Kidney epithelial cell (primary cell): ENCODE data around the gene SH3RF2. TPM values are rescaled to one million over a fixed set of nuclear protein-coding genes. Genes with fewer than 3 reads are reported as not detected.

Experiments
- DNase-seq: peaks from one replicate; pipeline ENCODE4 v3.0.0-alpha.2; 2010; ENCODE audit warnings: low read depth
- H3K27me3 ChIP-seq: 2 replicates; pipeline ENCODE4 v1.6.0; 2011; ENCODE audit warnings: low read length; ENCODE audit not compliant: control insufficient read depth, insufficient read depth
- H3K36me3 ChIP-seq: 2 replicates; pipeline ENCODE4 v1.5.1; 2011; ENCODE audit warnings: low read length; ENCODE audit not compliant: control insufficient read depth, insufficient read depth
- H3K4me3 ChIP-seq: 2 replicates; pipeline ENCODE4 v1.5.1; 2011; ENCODE audit warnings: low read depth, mild to moderate bottlenecking, control low read depth, low read length
- CTCF ChIP-seq: IDR thresholded peaks from 2 replicates; pipeline ENCODE4 v1.5.1; 2011; ENCODE audit warnings: mild to moderate bottlenecking, moderate library complexity, low read length, control low read depth, inconsistent platforms; ENCODE audit not compliant: insufficient read depth, poor library complexity, severe bottlenecking
- total RNA-seq: library from RNA; depleted of rRNA; stranded (reverse); fragments of >200 nt; gene quantifications from 2 replicates; pipeline ENCODE4 v1.2.3, GENCODE V29; 2015

The SH3RF2 gene
- total RNA-seq, 1 donor from 2014 or later: 10.3 TPM

DNA sequence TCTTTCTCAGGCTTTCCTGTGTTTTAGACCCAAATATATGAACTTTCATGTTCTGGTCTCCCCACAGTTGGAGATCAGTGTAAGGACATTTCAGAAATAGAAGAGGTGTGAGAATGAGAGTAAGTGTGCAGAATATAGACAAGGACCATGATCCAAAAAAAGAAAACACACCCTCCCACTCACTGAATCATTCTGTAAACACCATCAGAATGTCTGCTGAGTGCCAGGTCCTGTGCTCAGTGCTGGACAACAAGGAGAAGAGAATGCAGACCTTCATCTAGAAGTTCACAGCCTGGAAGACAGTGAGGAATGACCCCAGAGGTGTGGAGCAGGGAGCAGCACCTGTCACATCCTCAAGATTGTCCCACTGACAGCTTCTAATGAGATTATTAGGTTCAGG lies 19.1 kb upstream of the SH3RF2 start:
- Histone ChIP-seq H3K4me3 (no peak overlapping the region), H3K27me3 (no peaks in the 10 kb centered on the region), H3K36me3 (no peaks in the 10 kb centered on the region)
- DNase-seq: no peak
- no peak for TF ChIP-seq CTCF

- no peak for DNase-seq
- H3K4me3 ChIP-seq: no peak overlapping the region
- H3K36me3 ChIP-seq: no peaks in the 10 kb centered on the region
- no peak for TF ChIP-seq CTCF
- no peaks in the 10 kb centered on the region for H3K27me3 ChIP-seq
Measured at GRCh38 chr5:145918397-145918796, 18.0 kb upstream of the SH3RF2 start.

GRCh38 chr5:145919413-145919812 lies 17.0 kb upstream of the SH3RF2 start:
- Histone ChIP-seq H3K4me3 (no peak overlapping the region), H3K27me3 (no peaks in the 10 kb centered on the region), H3K36me3 (no peaks in the 10 kb centered on the region)
- no peak for DNase-seq
- TF ChIP-seq CTCF: no peak

DNA sequence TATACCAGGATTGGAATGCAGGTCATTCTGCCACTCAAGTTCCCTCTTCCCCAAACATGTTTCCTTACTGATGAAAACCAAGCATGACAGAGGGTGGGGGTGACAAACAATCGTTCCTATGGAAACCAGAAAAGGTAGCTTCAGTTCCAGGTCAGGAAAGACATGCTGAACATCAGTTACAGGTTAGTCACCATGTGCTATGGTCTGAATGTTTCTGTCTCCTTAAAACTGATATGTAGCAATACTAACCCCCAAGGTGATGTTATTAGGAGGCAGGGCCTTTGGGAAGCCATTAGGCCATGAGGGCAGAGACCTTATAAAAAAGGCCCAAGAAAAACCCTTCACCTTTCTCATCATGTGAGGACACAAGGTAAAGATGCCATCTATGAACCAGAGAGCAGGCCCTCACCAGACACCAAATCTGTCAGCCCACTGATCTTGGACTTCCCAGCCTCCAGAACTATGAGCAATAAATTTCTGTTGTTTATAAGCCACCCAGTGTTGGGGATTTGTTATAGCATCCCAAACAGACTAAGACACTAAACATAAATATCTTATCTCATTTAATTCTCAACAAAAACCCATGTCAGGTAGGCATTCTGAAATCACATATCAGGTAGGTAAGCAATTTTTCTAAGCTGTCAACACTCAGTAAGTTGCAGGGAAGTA lies 15.7 kb upstream of the SH3RF2 start:
- TF ChIP-seq CTCF: no peak
- Histone ChIP-seq H3K36me3 (no peaks in the 10 kb centered on the region), H3K4me3 (no peak overlapping the region), H3K27me3 (no peaks in the 10 kb centered on the region)
- no peak for DNase-seq

GRCh38 chr5:145921211-145921610 lies 15.2 kb upstream of the SH3RF2 start:
- Histone ChIP-seq H3K36me3 (no peaks in the 10 kb centered on the region), H3K27me3 (no peaks in the 10 kb centered on the region), H3K4me3 (no peak overlapping the region)
- no peak for TF ChIP-seq CTCF
- no peak for DNase-seq

DNA sequence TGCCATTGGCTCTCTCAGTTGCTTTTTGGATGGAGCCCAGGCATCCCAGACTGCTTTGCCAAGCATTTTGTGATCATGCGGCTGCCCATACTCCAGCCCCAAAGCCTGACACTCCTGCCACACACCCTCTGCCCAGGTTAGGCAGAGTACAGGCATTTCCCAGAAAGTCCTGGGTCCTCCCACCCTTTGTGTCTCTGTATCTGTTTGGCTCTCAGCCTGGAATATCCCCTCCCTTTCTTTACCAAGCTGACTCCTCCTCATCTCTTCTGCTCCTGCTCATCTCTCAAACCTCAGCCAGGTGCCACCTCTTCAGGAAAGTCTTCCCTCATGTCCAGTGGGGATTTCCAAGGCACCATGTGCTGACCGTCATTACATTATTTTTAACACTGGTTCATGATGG lies 14.3 kb upstream of the SH3RF2 start:
- DNase-seq: no peak
- Histone ChIP-seq H3K36me3 (no peaks in the 10 kb centered on the region), H3K4me3 (no peak overlapping the region), H3K27me3 (no peaks in the 10 kb centered on the region)
- TF ChIP-seq CTCF: no peak
